Measurements from ENCODE around the gene VANGL2. TPM values are rescaled to one million over a fixed set of nuclear protein-coding genes. Genes with fewer than 3 reads are reported as not detected.
"Not testable (repeated sequence)": the region's sequence is repeated elsewhere in the genome, so short reads cannot be mapped to it uniquely, and the experiment has no call there.

VANGL2 gene
- total and polyA plus RNA-seq, 4 donors: 1.3 to 13.9 (median 2.2) TPM

GRCh38 chr1:160376525-160377131, 23.7 kb upstream of the VANGL2 start:
- peak; percentile 85 for TF ChIP-seq CTCF (IDR thresholded peaks at IDR 0.05; ENCODE audit: control extremely low read depth, extremely low read depth)
- peaks cover 0 to 6% (median 0%) of the 10 kb centered on the region in 5 donors for H3K4me1 ChIP-seq (ENCODE audit: control insufficient read depth in 5 of 5, insufficient read depth in 5 of 5, low read length in 5 of 5)
- H3K4me3 ChIP-seq: no peak overlapping the region
- WGBS, 2 donors: 17 to 20% methylated on average over 5 of the region's 5 CpGs
- ATAC-seq (ENCODE audit: insufficient read depth, low FRiP score): peak; percentile 63
- no peaks in the 10 kb centered on the region for H3K36me3 ChIP-seq (ENCODE audit: control insufficient read depth in 4 of 4, insufficient read depth in 4 of 4, low read length in 4 of 4)
- no peaks in the 10 kb centered on the region for H3K9me3 ChIP-seq (ENCODE audit: control insufficient read depth in 4 of 4, insufficient read depth in 3 of 4, low read length in 3 of 4)
- H3K27me3 ChIP-seq (ENCODE audit: control insufficient read depth in 3 of 3, insufficient read depth in 3 of 3, low read length in 2 of 3): no peaks in the 10 kb centered on the region
- H3K9ac ChIP-seq (ENCODE audit: insufficient read depth in 1 of 2, low read length in 2 of 2): no peak overlapping the region
- DNase-seq: peak; percentile 55 to 85 (median 72)
- no peak overlapping the region for H3K27ac ChIP-seq (ENCODE audit: low read depth in 1 of 2, low read length in 1 of 2)

GRCh38 chr1:160377585-160378206, 22.7 kb upstream of the VANGL2 start:
- ATAC-seq (ENCODE audit: insufficient read depth, low FRiP score) (no peak), DNase-seq (peak in 1 of 3 donors; percentile 22)
- 72 to 83% methylated on average over 7 of the region's 7 CpGs for WGBS, 2 donors
- H3K27me3 ChIP-seq (ENCODE audit: control insufficient read depth in 3 of 3, insufficient read depth in 3 of 3, low read length in 2 of 3): no peaks in the 10 kb centered on the region
- H3K36me3 ChIP-seq (ENCODE audit: control insufficient read depth in 4 of 4, insufficient read depth in 4 of 4, low read length in 4 of 4): no peaks in the 10 kb centered on the region
- H3K27ac ChIP-seq (ENCODE audit: low read depth in 1 of 2, low read length in 1 of 2): no peak overlapping the region
- H3K9ac ChIP-seq (ENCODE audit: insufficient read depth in 1 of 2, low read length in 2 of 2): no peak overlapping the region
- H3K4me1 ChIP-seq (ENCODE audit: control insufficient read depth in 5 of 5, insufficient read depth in 5 of 5, low read length in 5 of 5): peaks cover 0 to 6% (median 0%) of the 10 kb centered on the region in 5 donors
- H3K9me3 ChIP-seq (ENCODE audit: control insufficient read depth in 4 of 4, insufficient read depth in 3 of 4, low read length in 3 of 4): no peaks in the 10 kb centered on the region
- H3K4me3 ChIP-seq: no peak overlapping the region
- TF ChIP-seq CTCF (IDR thresholded peaks at IDR 0.05; ENCODE audit: control extremely low read depth, extremely low read depth): no peak

- H3K4me1 ChIP-seq (ENCODE audit: control insufficient read depth in 5 of 5, insufficient read depth in 5 of 5, low read length in 5 of 5); H3K27me3 ChIP-seq (ENCODE audit: control insufficient read depth in 3 of 3, insufficient read depth in 3 of 3, low read length in 2 of 3); H3K9ac ChIP-seq (ENCODE audit: insufficient read depth in 1 of 2, low read length in 2 of 2); H3K36me3 ChIP-seq (ENCODE audit: control insufficient read depth in 4 of 4, insufficient read depth in 4 of 4, low read length in 4 of 4); H3K27ac ChIP-seq (ENCODE audit: low read depth in 1 of 2, low read length in 1 of 2); DNase-seq; ATAC-seq (ENCODE audit: insufficient read depth, low FRiP score); H3K9me3 ChIP-seq (ENCODE audit: control insufficient read depth in 4 of 4, insufficient read depth in 3 of 4, low read length in 3 of 4); H3K4me3 ChIP-seq: not testable (repeated sequence)
- 93 to 100% methylated on average over 2 of the region's 2 CpGs for WGBS, 2 donors
Observed at GRCh38 chr1:160384812-160385211, 15.6 kb upstream of the VANGL2 start.

GRCh38 chr1:160388406-160388805, 12.0 kb upstream of the VANGL2 start:
- ATAC-seq (ENCODE audit: insufficient read depth, low FRiP score); H3K9me3 ChIP-seq (ENCODE audit: control insufficient read depth in 4 of 4, insufficient read depth in 3 of 4, low read length in 3 of 4); H3K4me1 ChIP-seq (ENCODE audit: control insufficient read depth in 5 of 5, insufficient read depth in 5 of 5, low read length in 5 of 5); DNase-seq; H3K27ac ChIP-seq (ENCODE audit: low read depth in 1 of 2, low read length in 1 of 2); H3K9ac ChIP-seq (ENCODE audit: insufficient read depth in 1 of 2, low read length in 2 of 2); H3K4me3 ChIP-seq; H3K36me3 ChIP-seq (ENCODE audit: control insufficient read depth in 4 of 4, insufficient read depth in 4 of 4, low read length in 4 of 4); H3K27me3 ChIP-seq (ENCODE audit: control insufficient read depth in 3 of 3, insufficient read depth in 3 of 3, low read length in 2 of 3): not testable (repeated sequence)
- WGBS, 2 donors: 51 to 85% methylated on average over 3 to 4 of the region's 4 CpGs
